HG02973 (cell line): ENCODE results near the gene PAM.

ENCODE experiments used
- ATAC-seq: cut with Tn5 transposase; IDR thresholded peaks from one replicate; pipeline ENCODE4 v1.9.1; 2021; ENCODE audit warnings: moderate library complexity; ENCODE audit not compliant: unreplicated experiment

Gene PAM

DNA sequence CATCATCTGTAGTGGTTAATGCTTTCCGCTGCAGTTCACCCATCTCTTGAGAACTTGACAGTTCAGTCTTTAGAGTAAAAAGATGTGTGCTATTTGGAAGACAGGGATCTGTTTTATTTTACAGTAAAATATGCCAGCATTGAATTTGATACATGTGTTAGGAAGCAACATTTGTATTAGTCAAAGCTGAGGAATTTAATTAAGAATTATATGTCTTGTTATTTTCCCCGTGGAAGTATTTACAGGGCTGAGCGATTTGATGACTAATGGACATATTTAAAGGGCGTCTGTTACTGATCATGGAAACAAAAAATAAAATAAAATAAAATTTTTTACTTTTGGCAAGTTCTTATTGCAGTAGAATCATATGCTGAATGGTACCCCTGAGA lies 101.3 kb downstream of the PAM start:
- no peak for ATAC-seq

GRCh38 chr5:102857076-102857818 lies 102.1 kb downstream of the PAM start:
- no peak for ATAC-seq

GRCh38 chr5:102858221-102858620 lies 103.1 kb downstream of the PAM start:
- ATAC-seq: no peak

GRCh38 chr5:102858808-102859207 lies 103.7 kb downstream of the PAM start:
- ATAC-seq: no peak

GRCh38 chr5:102860035-102860434 lies 104.9 kb downstream of the PAM start:
- ATAC-seq: no peak

- ATAC-seq: no peak
These were observed 108.0 kb downstream of the PAM start for GRCh38 chr5:102863058-102863457.

DNA sequence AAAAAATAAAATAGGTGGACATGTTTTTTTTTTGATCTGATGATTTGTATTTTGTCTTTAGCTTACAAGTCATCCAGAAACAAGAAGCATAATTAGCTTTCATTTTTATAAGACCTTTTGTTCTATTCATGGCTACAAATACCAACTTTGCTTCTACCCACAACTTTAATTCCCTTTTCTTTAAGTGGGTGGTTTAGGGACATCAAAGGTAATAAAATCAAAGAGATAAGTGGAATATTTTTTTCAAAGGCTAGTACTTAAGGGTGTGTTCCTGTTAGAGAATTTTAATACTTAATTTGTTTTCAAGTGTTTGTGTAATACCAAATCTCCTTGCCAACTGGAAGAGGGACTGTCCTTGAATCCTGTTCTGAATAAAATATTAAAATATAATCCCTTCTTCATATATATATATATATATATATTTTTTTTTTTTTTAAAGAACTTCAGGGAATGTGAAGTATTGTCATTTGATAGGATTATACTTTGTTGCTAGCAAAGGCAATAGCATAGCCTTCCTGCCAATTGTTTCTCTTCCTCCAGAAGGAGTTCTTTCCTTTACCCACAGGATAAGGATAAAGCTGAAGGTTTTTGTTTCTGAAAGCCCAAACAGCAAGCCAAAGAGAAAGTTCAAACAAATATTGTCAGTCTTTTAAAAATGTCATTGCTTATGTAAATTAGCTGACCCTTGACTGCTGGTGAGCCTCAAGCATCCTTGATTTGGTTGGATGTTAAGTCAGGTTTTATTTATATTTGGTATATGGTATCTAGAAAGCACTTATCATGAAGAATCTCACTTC lies 108.9 kb downstream of the PAM start:
- no peak for ATAC-seq

- no peak for ATAC-seq
These were observed 110.0 kb downstream of the PAM start for GRCh38 chr5:102865171-102865509.

- peak; percentile 84 for ATAC-seq
These were observed 110.6 kb downstream of the PAM start for GRCh38 chr5:102865510-102866236.

DNA sequence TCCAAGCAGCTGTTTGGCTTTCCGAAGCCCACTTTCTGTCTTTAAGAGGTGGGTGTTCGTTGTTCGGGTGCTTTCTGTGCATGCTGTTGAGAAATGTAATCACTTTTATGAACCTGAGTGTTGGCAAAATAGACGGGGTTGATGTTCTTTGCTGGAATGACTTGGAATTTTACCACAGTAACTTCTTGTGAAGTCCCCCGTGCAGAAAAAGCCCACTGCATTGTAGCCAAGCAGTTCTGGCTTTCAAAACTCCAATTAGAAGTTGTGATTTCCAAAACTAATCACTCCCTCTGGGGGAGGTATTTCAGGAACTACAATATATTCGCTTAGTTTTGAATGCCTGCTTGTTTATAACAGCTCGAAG lies 111.1 kb downstream of the PAM start:
- ATAC-seq: peak; percentile 3

- ATAC-seq: no peak
These were observed 113.0 kb downstream of the PAM start for GRCh38 chr5:102867992-102868662.

GRCh38 chr5:102869230-102869629 lies 114.1 kb downstream of the PAM start:
- ATAC-seq: no peak

GRCh38 chr5:102873379-102873932 lies 118.4 kb downstream of the PAM start:
- ATAC-seq: no peak

DNA sequence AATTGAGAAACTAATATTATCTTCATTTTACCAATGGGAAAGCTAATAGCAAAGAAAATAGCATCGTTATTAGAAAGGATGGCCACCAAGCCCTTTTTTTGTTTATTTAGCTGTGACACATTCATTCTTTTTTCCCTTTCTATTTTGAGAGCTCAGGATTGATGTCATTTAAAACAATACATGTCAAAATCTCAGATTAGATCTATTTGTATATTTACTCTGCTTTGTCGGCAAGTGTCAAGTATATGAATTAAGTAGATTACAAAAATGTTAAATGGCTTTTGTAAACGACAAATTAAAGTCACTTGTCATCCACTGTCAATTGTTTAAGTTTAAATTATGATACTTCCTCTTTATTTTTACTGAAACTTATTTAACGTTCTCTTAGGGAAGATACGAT lies 118.9 kb downstream of the PAM start:
- no peak for ATAC-seq

DNA sequence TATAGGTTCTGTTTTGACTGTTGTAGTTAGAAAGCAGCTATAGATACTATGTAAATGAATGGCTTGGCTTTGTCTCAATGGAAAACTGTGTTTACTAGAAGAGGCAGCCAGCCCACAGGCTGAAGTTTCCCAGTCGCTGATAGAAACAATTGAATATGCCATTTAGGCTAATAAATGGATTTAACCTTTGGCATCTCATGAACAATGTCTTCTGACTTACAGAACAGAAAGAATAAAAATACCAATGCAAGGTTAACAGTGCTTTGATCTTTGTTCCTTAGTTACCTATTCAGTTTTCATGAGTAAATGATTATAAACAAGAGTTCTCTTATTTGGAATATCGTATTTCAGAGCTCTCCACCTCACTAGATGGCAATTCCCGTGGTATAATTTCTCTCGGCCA lies 120.6 kb downstream of the PAM start:
- ATAC-seq: no peak

DNA sequence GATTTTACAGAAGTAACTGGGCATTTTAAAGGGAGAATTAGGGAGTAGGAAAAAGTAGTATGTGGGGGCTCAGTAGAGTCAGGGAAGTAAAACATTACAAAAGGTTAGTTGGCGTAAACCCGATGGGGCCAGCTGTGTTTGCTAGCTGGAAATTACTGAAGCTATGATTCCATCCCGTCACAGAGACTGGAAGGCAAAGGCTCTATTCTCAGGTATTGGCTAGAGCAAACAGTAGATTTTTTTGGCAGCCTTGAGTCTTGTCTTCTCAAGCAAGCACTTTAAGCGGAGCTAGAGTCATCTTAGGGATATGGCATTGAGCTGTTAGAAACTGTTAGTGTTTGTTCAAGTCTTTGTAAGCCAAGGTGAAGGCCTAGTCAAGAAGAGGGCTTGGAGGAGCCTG lies 121.5 kb downstream of the PAM start:
- ATAC-seq: no peak

- ATAC-seq: no peak
These were observed 124.6 kb downstream of the PAM start for GRCh38 chr5:102879741-102880140.

DNA sequence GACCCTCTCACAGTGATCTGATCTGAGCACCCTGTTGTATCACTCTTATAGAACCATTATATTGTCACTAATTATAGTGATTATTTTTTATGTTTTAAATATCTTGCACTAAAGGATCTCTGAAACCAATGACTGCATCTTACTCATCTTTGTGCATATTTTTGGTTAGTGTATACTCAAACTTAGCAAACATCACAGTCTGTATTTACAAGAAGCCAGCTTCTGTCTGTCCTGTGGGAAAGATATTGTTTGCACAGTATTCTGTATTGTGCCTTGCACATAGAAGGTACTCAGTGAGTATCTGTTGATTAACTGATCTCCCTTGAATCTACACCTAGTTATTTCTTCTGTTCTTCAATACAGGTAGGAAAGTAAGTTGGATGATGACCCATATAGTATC lies 131.5 kb downstream of the PAM start:
- ATAC-seq: no peak

DNA sequence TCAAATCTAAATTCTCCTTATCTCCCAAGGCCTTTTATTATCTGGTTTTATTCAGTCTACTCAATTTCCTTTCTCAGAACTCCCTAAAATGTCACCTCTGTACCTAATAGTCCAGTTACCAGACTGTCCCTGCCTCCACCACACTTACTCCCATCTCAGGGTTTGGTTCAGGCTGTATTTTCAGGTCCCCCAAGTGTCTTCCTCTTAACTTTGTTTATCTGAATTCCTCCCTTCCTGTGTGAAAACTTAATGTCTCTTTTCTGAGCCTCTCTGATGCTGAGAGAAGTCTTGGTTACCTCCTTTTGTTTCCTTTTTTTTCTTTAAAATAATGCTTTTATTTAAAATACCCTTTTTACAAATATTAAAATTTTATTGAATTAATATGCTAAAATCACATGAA lies 133.4 kb downstream of the PAM start:
- no peak for ATAC-seq

GRCh38 chr5:102889033-102889432 lies 133.9 kb downstream of the PAM start:
- no peak for ATAC-seq

DNA sequence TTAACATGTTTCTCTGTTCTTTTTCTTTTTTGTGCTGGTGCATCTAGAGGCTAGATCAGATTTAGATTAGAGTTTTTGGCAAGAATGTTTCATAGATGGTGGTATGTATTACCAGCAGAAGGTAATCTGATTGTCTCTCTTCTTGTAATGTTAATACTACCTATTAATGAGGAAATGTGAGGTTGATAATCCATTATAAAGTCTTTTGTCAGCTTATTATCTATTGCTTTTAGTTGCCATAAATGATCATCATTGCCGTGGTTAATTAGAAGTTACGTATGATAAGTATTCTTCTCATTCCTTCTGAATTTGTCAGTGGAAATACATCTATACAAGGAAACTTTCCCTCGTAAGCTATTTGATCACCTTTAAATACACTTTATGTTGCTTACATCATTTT lies 135.0 kb downstream of the PAM start:
- ATAC-seq: no peak
